CD4-positive, alpha-beta T cell treated with Interleukin-10 for 1 hour (primary cell): Measurements from ENCODE around the gene ITGAD.
A peak's percentile ranks its signal among the peaks of the same experiment; 100 is the strongest.

Experiments
- DNase-seq: peaks from one replicate; pipeline ENCODE4 v3.0.0-alpha.2; 2020

ITGAD gene

GRCh38 chr16:31461201-31461920, 68.2 kb downstream of the ITGAD start:
- DNase-seq = no peak

DNA sequence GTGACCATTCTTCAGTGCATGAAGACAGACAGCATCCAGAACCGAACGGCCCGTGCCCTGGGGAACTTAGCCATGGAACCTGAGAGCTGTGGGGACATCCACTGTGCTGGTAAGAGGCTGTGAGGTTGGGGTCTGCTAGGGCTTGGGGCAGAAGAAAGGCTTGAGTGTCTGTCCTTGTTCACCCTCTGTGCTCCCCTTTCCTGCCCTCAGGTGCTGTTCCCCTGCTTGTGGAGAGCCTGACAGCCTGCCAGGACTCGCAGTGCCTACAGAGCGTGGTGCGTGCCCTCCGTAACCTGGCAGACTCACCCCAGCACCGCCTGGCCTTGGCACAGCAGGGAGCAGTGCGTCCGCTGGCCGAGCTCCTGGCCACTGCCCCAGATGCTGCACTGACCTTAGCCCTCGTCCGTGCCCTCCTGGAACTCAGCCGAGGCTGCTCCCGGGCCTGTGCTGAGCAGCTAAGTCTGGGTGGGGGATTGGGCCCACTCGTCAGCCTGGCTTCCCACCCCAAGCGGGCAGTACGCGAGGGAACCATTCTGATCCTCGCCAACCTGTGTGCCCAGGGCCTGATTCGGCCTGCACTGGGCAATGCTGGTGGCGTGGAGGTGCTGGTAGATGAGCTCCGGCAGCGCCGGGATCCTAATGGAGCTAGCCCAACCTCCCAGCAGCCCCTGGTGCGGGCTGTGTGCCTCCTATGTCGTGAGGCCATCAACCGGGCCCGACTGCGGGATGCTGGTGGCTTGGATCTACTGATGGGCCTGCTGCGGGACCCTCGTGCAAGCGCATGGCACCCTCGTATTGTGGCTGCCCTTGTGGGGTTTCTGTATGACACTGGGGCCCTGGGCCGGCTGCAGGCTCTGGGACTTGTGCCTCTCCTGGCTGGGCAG, 69.0 kb downstream of the ITGAD start:
- no peak for DNase-seq

DNA sequence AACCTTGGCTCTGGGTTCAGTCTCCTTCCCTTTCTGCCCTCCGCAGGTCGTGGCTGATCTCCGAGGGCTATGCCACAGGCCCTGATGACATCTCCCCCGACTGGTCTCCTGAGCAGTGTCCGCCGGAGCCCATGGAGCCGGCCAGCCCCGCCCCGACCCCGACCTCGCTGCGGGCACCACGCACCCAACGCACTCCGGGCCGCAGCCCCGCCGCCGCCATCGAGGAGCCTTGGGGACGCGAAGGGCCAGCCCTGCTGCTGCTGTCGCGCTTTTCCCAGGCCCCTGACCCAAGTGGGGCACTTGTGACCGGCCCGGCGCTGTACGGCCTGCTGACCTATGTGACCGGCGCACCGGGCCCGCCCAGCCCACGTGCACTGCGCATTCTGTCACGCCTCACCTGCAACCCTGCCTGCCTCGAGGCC, 71.2 kb downstream of the ITGAD start:
- no peak for DNase-seq

DNA sequence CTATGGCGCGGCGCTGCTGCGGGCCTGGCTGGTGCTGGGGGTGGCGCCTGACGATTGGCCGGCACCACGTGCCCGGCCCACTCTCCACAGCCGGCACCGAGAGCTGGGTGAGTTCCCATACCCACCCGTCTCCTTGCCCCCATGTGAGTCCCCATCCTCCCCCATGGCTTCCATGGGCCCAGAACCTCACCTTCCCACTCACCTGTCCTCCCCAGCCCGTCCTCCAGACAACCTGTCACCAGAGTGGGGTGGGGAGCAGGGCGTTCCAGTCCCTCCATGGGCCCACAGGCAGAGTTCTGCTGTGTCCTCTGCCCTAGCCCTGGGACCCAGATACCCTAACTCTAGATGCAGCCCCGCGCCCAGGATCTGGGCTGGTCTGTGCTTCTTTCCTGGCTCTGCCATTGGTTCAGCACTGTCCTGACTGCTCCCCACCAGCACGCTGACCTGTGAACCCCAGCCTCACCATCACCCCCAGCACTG, 71.7 kb downstream of the ITGAD start:
- no peak for DNase-seq

DNA sequence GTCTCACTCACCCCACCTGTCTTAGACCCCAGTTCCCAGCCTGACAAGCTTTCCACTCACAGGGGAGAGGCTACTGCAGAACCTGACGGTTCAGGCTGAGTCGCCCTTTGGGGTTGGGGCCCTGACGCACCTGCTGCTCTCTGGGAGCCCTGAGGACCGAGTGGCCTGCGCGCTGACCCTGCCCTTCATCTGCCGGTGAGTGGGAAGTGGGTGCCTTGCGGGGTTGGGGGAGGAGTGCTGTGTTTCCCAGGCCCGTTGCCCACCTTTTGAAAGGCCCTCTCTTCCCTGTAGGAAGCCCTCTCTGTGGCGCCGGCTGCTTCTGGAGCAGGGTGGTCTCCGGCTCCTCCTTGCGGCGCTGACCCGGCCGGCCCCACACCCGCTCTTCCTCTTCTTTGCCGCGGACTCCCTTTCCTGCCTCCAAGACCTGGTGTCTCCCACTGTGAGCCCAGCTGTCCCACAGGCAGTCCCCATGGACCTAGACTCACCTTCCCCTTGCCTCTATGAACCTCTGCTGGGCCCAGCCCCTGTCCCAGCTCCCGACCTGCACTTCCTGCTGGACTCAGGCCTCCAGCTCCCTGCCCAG, 72.7 kb downstream of the ITGAD start:
- DNase-seq = no peak

GRCh38 chr16:31466381-31466841, 73.3 kb downstream of the ITGAD start:
- no peak for DNase-seq

- DNase-seq = peak; percentile 30
These were observed 74.1 kb downstream of the ITGAD start for GRCh38 chr16:31467151-31467773.

- no peak for DNase-seq
These were observed 74.7 kb downstream of the ITGAD start for GRCh38 chr16:31467858-31468257.

GRCh38 chr16:31470615-31471014, 77.5 kb downstream of the ITGAD start:
- no peak for DNase-seq

DNA sequence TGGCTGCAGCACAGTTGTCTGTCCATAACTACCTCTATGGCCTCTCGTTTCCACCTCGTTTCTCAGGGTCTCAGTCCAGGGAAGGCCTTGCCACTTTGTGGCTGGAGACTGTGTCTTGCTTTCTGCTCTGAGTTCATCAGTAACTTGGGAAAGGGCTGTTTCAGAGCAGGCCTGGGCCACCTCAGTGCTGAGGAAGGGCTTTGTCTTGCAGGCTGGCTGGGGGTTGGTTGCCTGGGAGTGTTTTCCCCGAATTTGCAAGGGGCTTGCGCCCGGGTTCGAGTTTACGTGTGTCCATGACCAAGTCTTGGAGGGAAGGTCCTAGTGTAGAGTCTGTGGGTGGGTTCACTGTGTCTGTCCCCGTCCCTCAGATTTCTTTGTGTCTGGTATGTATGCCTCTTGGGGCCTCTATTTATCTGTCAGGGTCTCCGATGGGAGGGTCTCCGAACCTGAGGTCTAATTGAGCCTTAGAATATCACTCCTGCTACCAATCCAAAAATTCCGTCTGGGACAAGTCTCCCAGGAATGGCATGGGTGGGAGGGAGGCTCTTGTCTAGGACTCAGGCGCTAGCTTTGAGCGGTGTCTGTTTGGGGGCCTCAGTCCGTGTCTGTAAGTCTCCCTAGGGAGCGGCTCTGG, 78.2 kb downstream of the ITGAD start:
- no peak for DNase-seq

DNA sequence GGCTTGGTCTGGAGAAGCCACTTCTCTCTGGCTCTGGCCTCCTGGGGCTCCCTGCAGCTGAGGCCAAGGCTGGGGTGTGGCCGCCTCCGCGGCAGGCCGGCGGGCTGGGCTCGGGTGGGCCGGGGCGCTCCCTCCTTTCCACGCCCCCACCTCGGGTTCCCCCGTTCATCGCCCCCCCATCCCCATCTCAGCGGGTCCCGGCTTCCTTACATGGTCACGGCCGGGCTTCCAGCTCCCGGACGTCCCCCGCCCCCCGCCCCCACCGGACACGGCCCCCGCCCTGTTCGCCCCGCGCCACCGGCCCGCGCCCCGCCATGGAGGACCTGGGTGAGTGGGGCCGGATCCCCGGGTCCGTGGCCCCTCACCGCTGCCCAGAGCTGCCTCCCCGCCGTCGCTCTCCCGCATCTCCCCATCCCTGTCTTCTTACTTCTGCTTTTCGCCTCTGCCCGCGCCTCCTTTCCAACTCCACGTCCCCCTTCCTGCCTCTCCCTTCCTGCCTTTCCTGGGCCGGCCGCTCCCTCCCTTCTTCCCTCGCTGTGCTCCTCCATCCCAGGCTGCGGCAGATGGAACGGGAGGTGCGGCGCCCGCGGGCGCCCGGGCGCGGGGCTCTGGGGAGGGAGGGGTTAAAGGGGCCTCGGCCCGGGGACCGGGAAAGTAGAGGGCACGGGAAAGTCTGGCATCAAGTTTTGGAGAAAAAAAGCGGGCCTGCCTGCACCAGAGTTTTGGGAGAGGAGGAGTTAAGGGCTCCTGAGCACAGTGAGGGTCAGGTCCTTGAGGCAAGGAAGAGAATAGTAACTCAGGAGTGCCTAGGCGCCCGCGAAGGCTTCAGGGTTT, 79.0 kb downstream of the ITGAD start, which contains the start of gene TGFB1I1:
TSS of gene TGFB1I1 (plus strand) at position 278 of the 834 bp plus-strand sequence. CDS start at position 315, 37 bp downstream.
- no peak for DNase-seq

- DNase-seq = peak; percentile 59
These were observed 79.6 kb downstream of the ITGAD start for GRCh38 chr16:31472709-31473203.

DNA sequence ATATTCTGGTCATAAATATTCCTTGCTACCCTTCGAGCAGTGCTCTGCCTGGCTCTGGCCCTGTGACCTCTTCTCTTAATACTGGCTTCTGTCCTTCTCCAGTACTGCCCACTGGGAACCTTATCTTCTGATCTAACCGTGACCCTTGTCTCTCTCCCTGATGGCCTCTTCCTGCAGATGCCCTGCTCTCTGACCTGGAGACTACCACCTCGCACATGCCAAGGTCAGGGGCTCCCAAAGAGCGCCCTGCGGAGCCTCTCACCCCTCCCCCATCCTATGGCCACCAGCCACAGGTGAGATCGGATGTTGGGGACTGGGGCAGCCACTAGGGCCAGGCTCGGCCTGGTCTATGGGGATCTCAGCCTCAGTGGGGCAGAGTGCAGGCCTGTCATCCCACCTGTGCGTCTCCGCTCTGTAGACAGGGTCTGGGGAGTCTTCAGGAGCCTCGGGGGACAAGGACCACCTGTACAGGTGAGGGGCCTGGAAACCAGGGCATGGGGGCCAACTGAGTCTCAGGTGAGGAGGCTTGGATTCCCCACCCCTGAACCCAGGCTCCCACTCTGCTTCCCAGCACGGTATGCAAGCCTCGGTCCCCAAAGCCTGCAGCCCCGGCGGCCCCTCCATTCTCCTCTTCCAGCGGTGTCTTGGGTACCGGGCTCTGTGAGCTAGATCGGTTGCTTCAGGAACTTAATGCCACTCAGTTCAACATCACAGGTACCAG, 80.3 kb downstream of the ITGAD start:
- DNase-seq = no peak

GRCh38 chr16:31474173-31474714, 81.1 kb downstream of the ITGAD start:
- no peak for DNase-seq

DNA sequence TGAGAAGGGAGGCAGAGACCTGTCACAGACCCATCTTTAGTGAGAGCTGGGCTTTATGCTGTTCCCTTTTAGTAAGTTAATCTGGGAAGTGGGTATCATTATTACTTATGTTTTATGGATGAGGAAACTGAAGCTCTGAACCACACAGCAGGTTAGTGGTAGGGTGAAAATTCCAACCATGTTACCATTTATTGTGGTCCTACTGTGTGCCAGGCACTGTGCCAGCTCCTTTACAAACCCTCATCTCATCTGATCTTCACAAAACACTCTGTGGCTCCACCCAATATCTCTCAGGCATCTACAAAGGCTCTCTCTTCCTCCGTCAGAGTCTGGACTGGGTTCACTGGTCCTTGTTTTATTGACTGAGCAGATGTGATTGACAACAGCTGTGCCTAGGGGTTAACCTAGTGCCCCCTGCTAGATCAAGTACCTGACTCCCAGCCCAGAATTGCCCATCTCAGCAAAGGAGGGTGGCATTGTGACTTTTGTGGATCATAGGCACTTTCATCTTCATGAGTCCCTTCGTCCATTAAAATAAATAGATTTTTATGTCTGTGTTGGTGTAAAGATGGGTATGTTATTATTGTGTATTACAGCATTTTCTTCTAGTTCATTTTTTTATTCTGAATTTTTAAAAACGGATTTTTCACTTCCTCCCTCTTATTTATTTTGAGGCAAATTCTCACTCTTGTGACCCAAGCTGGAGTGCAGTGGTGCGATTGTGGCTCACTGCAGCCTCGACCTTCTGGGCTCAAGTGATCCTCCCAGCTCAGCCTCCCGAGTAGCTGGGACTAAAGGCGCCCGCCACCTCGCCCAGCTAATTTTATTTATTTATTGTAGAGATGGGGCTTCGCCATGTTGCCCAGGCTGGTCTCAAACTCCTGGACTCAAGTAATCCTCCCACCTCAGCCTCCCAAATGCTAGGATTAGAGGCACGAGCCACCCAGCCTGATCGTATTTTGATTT, 81.9 kb downstream of the ITGAD start:
- DNase-seq = no peak

GRCh38 chr16:31475946-31476302, 82.8 kb downstream of the ITGAD start:
- peak; percentile 29 for DNase-seq
